ENCODE data around the gene SLX9.

- TF ChIP-seq EP300 (IDR thresholded peaks at IDR 0.05) (no peak), POLR2A (IDR thresholded peaks at IDR 0.05) (no peak), CTCF (IDR thresholded peaks at IDR 0.05) (no peak)
Observed at GRCh38 chr21:44890961-44891541, 48.8 kb upstream of the SLX9 start.

Measured in stomach (tissue), 4 donors.